GM12878 (cell line): ENCODE results near the gene BSPRY. TPM values are rescaled to one million over a fixed set of nuclear protein-coding genes. Genes with fewer than 3 reads are reported as not detected.

ENCODE experiments used
- ATAC-seq: fragments of 200-7000 bp; cut with Tn5 transposase; 3 replicates; pipeline ENCODE4 v1.9.1; 2020; ENCODE audit warnings: mild to moderate bottlenecking, moderate library complexity
- BruUV-seq: library from RNA; stranded (reverse); fragments of 400-500 nt; replicated peaks from 2 replicates; lab custom pipeline; 2021; lab: Mats Ljungman, UMichigan
- CTCF ChIA-PET: fragments of 300-600 bp; sonication (Branson Sonifier 250); formaldehyde crosslinking; extraction: SDS; loops from one replicate; lab custom pipeline; 2021; ENCODE audit warnings: inconsistent platforms; lab: Yijun Ruan, JAX
- POLR2A ChIA-PET: fragments of 350-600 bp; formaldehyde crosslinking; extraction: SDS; loops from one replicate; lab custom pipeline; 2021; ENCODE audit warnings: inconsistent platforms; lab: Charles Lee
- RAD21 ChIA-PET: fragments of 300-600 bp; sonication (Branson Sonifier 250); formaldehyde crosslinking; loops from one replicate; lab custom pipeline; 2023; ENCODE audit warnings: antibody characterized with exemption; ENCODE audit not compliant: unreplicated experiment; lab: Charles Lee
- SMC1A ChIA-PET: fragments of 300-600 bp; sonication (Branson Sonifier 250); formaldehyde crosslinking; loops from one replicate; lab custom pipeline; 2023; ENCODE audit not compliant: unreplicated experiment, uncharacterized antibody; lab: Charles Lee
- DNase-seq: peaks from one replicate; pipeline ENCODE4 v3.0.0-alpha.2; 2011; ENCODE audit warnings: low read depth, low spot score
- FAIRE-seq: peaks from 3 replicates; lab custom pipeline; 2011; peaks lifted over from hg19 to GRCh38; lab: Jason Lieb, UNC
- H2AFZ ChIP-seq: 2 replicates; pipeline ENCODE4 v1.6.0; 2011; ENCODE audit warnings: low read depth, low read length, control low read depth; ENCODE audit not compliant: control insufficient read depth
- H3K27ac ChIP-seq: 2 replicates; pipeline ENCODE4 v1.5.1; 2011; ENCODE audit warnings: control low read depth; ENCODE audit not compliant: control insufficient read depth, insufficient read depth
- H3K27me3 ChIP-seq, 2 experiments: replicated peaks in 1 of 2; 2 replicates each; pipeline versions ENCODE4 v1.6.0 to v1.6.1; 2011; ENCODE audit warnings: low read length in 1 of 2; ENCODE audit not compliant: control insufficient read depth in 2 of 2, insufficient read depth in 2 of 2
- H3K36me3 ChIP-seq, 2 experiments: 2 replicates each; pipeline ENCODE4 v1.5.1; 2011; ENCODE audit warnings: low read length in 1 of 2; ENCODE audit not compliant: control insufficient read depth in 2 of 2, insufficient read depth in 2 of 2
- H3K4me1 ChIP-seq: 2 replicates; pipeline ENCODE4 v1.6.1; 2011; ENCODE audit warnings: mild to moderate bottlenecking, low read length, moderate library complexity, mixed read lengths; ENCODE audit not compliant: control insufficient read depth, insufficient read depth
- H3K4me2 ChIP-seq: 2 replicates; pipeline ENCODE4 v1.6.0; 2011; ENCODE audit warnings: control low read depth; ENCODE audit not compliant: control insufficient read depth, insufficient read depth
- H3K4me3 ChIP-seq: fragments of 200-600 bp; sonication (generic); 2 replicates; pipeline ENCODE4 v1.5.1; 2016
- H3K79me2 ChIP-seq: 2 replicates; pipeline ENCODE4 v1.6.0; 2011; ENCODE audit warnings: low read length; ENCODE audit not compliant: control insufficient read depth, insufficient read depth
- H3K9ac ChIP-seq: 2 replicates; pipeline ENCODE4 v1.8.0; 2011; ENCODE audit warnings: low read length, control low read depth, mixed read lengths; ENCODE audit not compliant: control insufficient read depth, insufficient read depth
- H3K9me3 ChIP-seq: replicated peaks from 3 replicates; pipeline ENCODE4 v1.5.1; 2011; ENCODE audit warnings: mild to moderate bottlenecking, low read length; ENCODE audit not compliant: control insufficient read depth, insufficient read depth
- H4K20me1 ChIP-seq: 2 replicates; pipeline ENCODE4 v1.6.0; 2011; ENCODE audit not compliant: control insufficient read depth, insufficient read depth
- ASH2L ChIP-seq: fragments of 300-600, 200-600 bp; sonication (generic); IDR thresholded peaks from 2 replicates; pipeline ENCODE4 v1.6.1; 2017; ENCODE audit warnings: low read depth, mild to moderate bottlenecking, borderline replicate concordance
- ATF7 ChIP-seq: fragments of 450-650 bp; IDR thresholded peaks from 2 replicates; pipeline ENCODE4 v1.6.1; 2016; ENCODE audit warnings: low read depth, mild to moderate bottlenecking
- CBFB ChIP-seq: IDR thresholded peaks from 2 replicates; pipeline ENCODE4 v1.6.1; 2016; ENCODE audit warnings: antibody characterized with exemption, low read depth
- CBX5 ChIP-seq: sonication (generic); IDR thresholded peaks from 2 replicates; pipeline ENCODE4 v1.6.1; 2016; ENCODE audit warnings: low read depth, moderate library complexity, mild to moderate bottlenecking, inconsistent platforms
- CEBPB ChIP-seq, 2 experiments: fragments of 150-350 bp in 1 of 2; IDR thresholded peaks; 2 replicates each; pipeline ENCODE4 v1.6.1; 2012 to 2014; ENCODE audit warnings: low read depth in 2 of 2, low read length in 2 of 2, borderline replicate concordance in 1 of 2, inconsistent platforms in 1 of 2
- DPF2 ChIP-seq: fragments of 450-650 bp; IDR thresholded peaks from 2 replicates; pipeline ENCODE4 v1.6.1; 2017; ENCODE audit warnings: mild to moderate bottlenecking
- E2F8 ChIP-seq: fragments of 450-650 bp; IDR thresholded peaks from 2 replicates; pipeline ENCODE4 v1.6.1; 2018; ENCODE audit warnings: mild to moderate bottlenecking, low read depth, moderate library complexity; ENCODE audit not compliant: partially characterized antibody
- ETV6 ChIP-seq, 2 experiments: fragments of 450-650 bp in 1 of 2; IDR thresholded peaks in 1 of 2; conservative IDR thresholded peaks in 1 of 2; 2 replicates each; pipeline ENCODE4 v1.6.1; 2014; ENCODE audit warnings: antibody characterized with exemption in 1 of 2, borderline replicate concordance in 1 of 2, low read depth in 1 of 2, mild to moderate bottlenecking in 1 of 2, moderate library complexity in 1 of 2
- FOXK2 ChIP-seq: fragments of 450-650 bp; IDR thresholded peaks from 2 replicates; pipeline ENCODE4 v1.6.1; 2017; ENCODE audit warnings: mild to moderate bottlenecking, moderate library complexity
- IKZF1 ChIP-seq: fragments of 450-650 bp; conservative IDR thresholded peaks from 2 replicates; pipeline ENCODE4 v1.6.1; 2017; ENCODE audit warnings: antibody characterized with exemption, mild to moderate bottlenecking
- IKZF2 ChIP-seq, 2 experiments: fragments of 450-650 bp; IDR thresholded peaks; 2 replicates each; pipeline ENCODE4 v1.6.1; 2017; ENCODE audit warnings: mild to moderate bottlenecking in 2 of 2, moderate library complexity in 2 of 2
- KAT2A ChIP-seq: conservative IDR thresholded peaks from 2 replicates; pipeline ENCODE4 v1.6.1; 2011; ENCODE audit warnings: low read depth, low read length; ENCODE audit not compliant: control insufficient read depth
- NFYB ChIP-seq: IDR thresholded peaks from 2 replicates; pipeline ENCODE4 v1.6.1; 2011; ENCODE audit warnings: low read depth, mild to moderate bottlenecking, low read length, improper control_type of control experiment, moderate library complexity; ENCODE audit not compliant: insufficient read depth
- PAX5 ChIP-seq: IDR thresholded peaks from 2 replicates; pipeline ENCODE4 v1.6.1; 2011; ENCODE audit warnings: low read depth, low read length, borderline replicate concordance
- PAX8 ChIP-seq: fragments of 450-650 bp; IDR thresholded peaks from 2 replicates; pipeline ENCODE4 v1.6.1; 2017; ENCODE audit warnings: mild to moderate bottlenecking, moderate library complexity
- PML ChIP-seq: IDR thresholded peaks from 2 replicates; pipeline ENCODE4 v1.6.1; 2012; ENCODE audit warnings: low read length, inconsistent platforms
- RELA ChIP-seq: fragments of 450-650 bp; IDR thresholded peaks from 2 replicates; pipeline ENCODE4 v1.8.0; 2014; ENCODE audit warnings: borderline replicate concordance; ENCODE audit not compliant: partially characterized antibody
- SREBF2 ChIP-seq: IDR thresholded peaks from 2 replicates; pipeline ENCODE4 v1.6.1; 2012; ENCODE audit warnings: mild to moderate bottlenecking, low read length
- SRF ChIP-seq, 2 experiments: IDR thresholded peaks; 2 replicates each; pipeline ENCODE4 v1.6.1; 2011; ENCODE audit warnings: low read depth in 2 of 2, low read length in 2 of 2, mild to moderate bottlenecking in 1 of 2, moderate library complexity in 1 of 2
- SUZ12 ChIP-seq: fragments of 200-600 bp; sonication (generic); IDR thresholded peaks from one replicate; pipeline ENCODE4 v1.6.1; 2018; ENCODE audit warnings: antibody characterized with exemption, mild to moderate bottlenecking; ENCODE audit not compliant: unreplicated experiment
- TBL1XR1 ChIP-seq: IDR thresholded peaks from 2 replicates; pipeline ENCODE4 v1.6.1; 2012; ENCODE audit warnings: low read depth, low read length, improper control_type of control experiment
- ZZZ3 ChIP-seq: IDR thresholded peaks from 2 replicates; pipeline ENCODE4 v1.6.1; 2011; ENCODE audit warnings: low read depth; ENCODE audit not compliant: control insufficient read depth, insufficient read length
- WGBS: methylation state at CpG from one replicate; pipeline ENCODE4 v1.1.6; 2016; ENCODE audit warnings: low lambda C conversion rate; ENCODE audit not compliant: insufficient replicate concordance, insufficient coverage; ENCODE audit errors: missing lambda C conversion rate; 5-methylcytosine and 5-hydroxymethylcytosine counted together
- in situ Hi-C: fragments of 300-500 bp; cut with MboI; formaldehyde crosslinking; loops from 9 replicates; pipeline ENCODE4 v1.14.3; 2018; ENCODE audit warnings: mixed read lengths
- intact Hi-C: fragments of 100-400 bp; cut with micrococcal nuclease; formaldehyde crosslinking; loops from one replicate; pipeline ENCODE4 v1.14.2; 2022; ENCODE audit not compliant: unreplicated experiment
- polyA plus RNA-seq, 11 experiments: library from polyadenylated mRNA; depleted of rRNA in 4 of 11; unstranded in 6 of 11; stranded (reverse) in 5 of 11; fragments of >200 nt; fragmentation: Nextera tagmentation in 4 of 11; fragmentation: Illumina TruSeq in 1 of 11; extraction: Ambion mirVana in 4 of 11; extraction: Trizol in 1 of 11; gene quantifications; 1 replicate in 1 of 11; 2 replicates in 10 of 11; pipeline versions ENCODE4 v1.2.1 to v1.2.3, GENCODE V29; 2011 to 2016; ENCODE audit warnings: inconsistent platforms in 2 of 11, missing spikeins in 2 of 11, low read depth in 1 of 11
- total RNA-seq, 4 experiments: library from RNA; depleted of rRNA in 3 of 4; stranded (reverse); fragments of >200 nt in 3 of 4; fragmentation: Illumina TruSeq in 1 of 4; extraction: Trizol in 1 of 4; gene quantifications; 2 replicates each; pipeline versions ENCODE4 v1.2.1 to v1.2.3, GENCODE V29; 2013 to 2021

The BSPRY gene
- total and polyA plus RNA-seq, 10 of the 15 experiments (the other 5 are each of a cell fraction or from before 2014, with no cell fraction given) = 0.45 to 6.3 (median 4.1) TPM

GRCh38 chr9:113401027-113401792 lies 51.9 kb downstream of the BSPRY start, which contains the start of gene ALAD:
Gene ALAD, minus strand, starts transcription at chr9:113401284. Its CDS starts 7,725 bp downstream, at chr9:113393559.
- intact Hi-C loops (loop anchor here (2.0 to 10.0 kb wide), 5 partner anchors 24 to 1054 kb away; partner anchors contain the start of genes HDHD3 and WDR31), in situ Hi-C loops (no loop called here)
- ChIA-PET SMC1A (interaction anchor here (1.0 to 7.6 kb wide), 9 partner anchors 15 to 257 kb away, joined by 3 to 46 read pairs (median 6); partner anchors contain the start of genes CDC26 and PRPF4), POLR2A (interaction anchor here (1.4 to 2.8 kb wide), 3 partner anchors 9 to 61 kb away, joined by 3 to 12 read pairs (median 6); partner anchors contain the start of genes C9orf43, HDHD3 and POLE3), RAD21 (interaction anchor here (0.7 to 2.1 kb wide), 14 partner anchors 9 to 257 kb away, joined by 3 to 11 read pairs (median 4); partner anchors contain the start of genes BSPRY, C9orf43, CDC26 and HDHD3), CTCF (interaction anchor here (0.5 to 9.2 kb wide), 28 partner anchors 9 to 255 kb away, joined by 3 to 96 read pairs (median 5); partner anchors contain the start of genes BSPRY, C9orf43, CDC26 and POLE3)
- no TSS peak for BruUV-seq
- Histone ChIP-seq H2AFZ (peak within 1 kb of the TSS; percentile 85), H3K36me3 (no peaks in the 10 kb centered on the region), H3K9me3 (no peaks in the 10 kb centered on the region), H3K9ac (peak within 1 kb of the TSS; percentile 31), H3K27me3 (no peaks in the 10 kb centered on the region), H3K4me1 (no peaks in the 10 kb centered on the region), H3K4me2 (peak within 1 kb of the TSS; percentile 69), H3K4me3 (peak within 1 kb of the TSS; percentile 86), H3K27ac (no peak within 1 kb of the TSS), H3K79me2 (no peaks in the 10 kb centered on the region; the same call in 1 of the 2 replicates), H4K20me1 (no peaks in the 10 kb centered on the region)
- DNase-seq (peak; percentile 87), ATAC-seq (peak; percentile 100), FAIRE-seq (peak; percentile 99)
- 6% methylated on average over 43 of the region's 50 CpGs for WGBS
- TF ChIP-seq CEBPB (IDR thresholded peaks at IDR 0.05; ENCODE audit: borderline replicate concordance in 1 of 2, low read depth in 2 of 2, low read length in 2 of 2) (no peak), ETV6 (conservative IDR thresholded peaks at IDR 0.05 in 1 of 2, IDR thresholded peaks at IDR 0.05 in 1 of 2; ENCODE audit: borderline replicate concordance in 1 of 2, low read depth in 1 of 2) (no peak), ASH2L (no peak), KAT2A (no peak), RELA (no peak), TBL1XR1 (0 out of 2 replicates have a peak, but pooled peaks have one; percentile 28), CBFB (no peak), SRF (IDR thresholded peaks at IDR 0.05; ENCODE audit: low read depth in 2 of 2, low read length in 2 of 2) (0 out of 4 replicates have a peak, but pooled peaks of 1 of the 2 experiments have one; percentile 10), PML (no peak), NFYB (no peak), ZZZ3 (no peak), PAX5 (no peak; the same call in 1 of the 2 replicates), IKZF2 (IDR thresholded peaks at IDR 0.05) (peak; percentile 18 to 60), SUZ12 (no peak), CBX5 (no peak), SREBF2 (no peak), FOXK2 (no peak), ATF7 (no peak), DPF2 (0 out of 2 replicates have a peak, but pooled peaks have one; percentile 47), IKZF1 (peak; percentile 89), PAX8 (no peak), E2F8 (no peak)
